BE2C (cell line): ENCODE measurements around the gene WWOX.

ENCODE experiments used
- DNase-seq: peaks from one replicate; pipeline ENCODE4 v3.0.0-alpha.2; 2020
- H3K27me3 ChIP-seq: fragments of 250-450 bp; sonication (Bioruptor Pico); 2 replicates; pipeline ENCODE4 v1.5.1; 2020; ENCODE audit warnings: mild to moderate bottlenecking
- H3K36me3 ChIP-seq: fragments of 250-450 bp; sonication (Bioruptor Pico); 2 replicates; pipeline ENCODE4 v1.5.1; 2020; ENCODE audit warnings: mild to moderate bottlenecking
- H3K4me1 ChIP-seq: fragments of 250-450 bp; sonication (Bioruptor Pico); 2 replicates; pipeline ENCODE4 v1.5.1; 2020
- H3K4me3 ChIP-seq: 2 replicates; pipeline ENCODE4 v1.5.1; 2011; ENCODE audit warnings: low read depth, low read length
- H3K9me3 ChIP-seq: fragments of 250-450 bp; sonication (Bioruptor Pico); 2 replicates; pipeline ENCODE4 v1.5.1; 2020
- TF ChIP-seq, protein P1 (sequence below): IDR thresholded peaks from 2 replicates; pipeline ENCODE4 v1.5.1; 2012; ENCODE audit warnings: mild to moderate bottlenecking, low read depth, low read length

Gene WWOX

DNA sequence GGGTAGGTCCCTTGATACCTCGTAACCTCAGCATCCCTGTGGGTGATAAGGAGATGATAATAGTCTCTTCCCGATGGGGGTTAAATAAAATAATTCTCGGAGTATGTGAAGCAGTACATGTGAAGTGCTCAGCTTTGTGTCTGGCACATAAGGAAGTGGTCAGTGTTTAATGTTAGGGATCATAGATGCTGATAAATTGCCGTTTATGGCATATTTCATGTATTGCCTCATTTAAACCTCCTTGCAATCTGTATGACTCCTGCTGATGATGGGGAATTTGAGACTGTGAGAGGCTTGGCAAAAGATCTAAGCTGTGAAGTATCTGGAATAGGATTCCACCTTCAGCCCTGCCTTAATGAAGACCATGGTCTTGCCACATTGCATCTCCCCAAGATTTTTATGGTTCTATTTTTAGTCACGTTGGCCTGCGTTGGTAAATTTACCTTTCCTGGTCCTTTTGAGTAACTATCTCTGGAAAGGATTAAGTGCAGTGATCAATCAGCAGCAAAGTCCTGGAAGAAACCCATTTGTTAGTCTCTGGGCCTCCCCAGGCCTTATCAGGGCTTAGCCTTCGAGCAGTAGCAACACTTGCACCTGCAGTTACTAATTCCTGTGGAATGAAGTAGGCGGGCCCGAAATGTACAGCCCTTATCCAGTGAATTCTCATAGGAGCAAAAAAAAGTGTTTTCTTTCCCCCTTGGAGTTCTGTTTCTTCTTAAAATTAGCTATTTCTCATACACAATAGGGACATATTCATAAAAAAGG, 144.9 kb downstream of the WWOX start:
- no peak for DNase-seq
- no peaks in the 10 kb centered on the region; the same call in 1 of the 2 replicates for H3K9me3 ChIP-seq
- TF ChIP-seq, protein P1, sequence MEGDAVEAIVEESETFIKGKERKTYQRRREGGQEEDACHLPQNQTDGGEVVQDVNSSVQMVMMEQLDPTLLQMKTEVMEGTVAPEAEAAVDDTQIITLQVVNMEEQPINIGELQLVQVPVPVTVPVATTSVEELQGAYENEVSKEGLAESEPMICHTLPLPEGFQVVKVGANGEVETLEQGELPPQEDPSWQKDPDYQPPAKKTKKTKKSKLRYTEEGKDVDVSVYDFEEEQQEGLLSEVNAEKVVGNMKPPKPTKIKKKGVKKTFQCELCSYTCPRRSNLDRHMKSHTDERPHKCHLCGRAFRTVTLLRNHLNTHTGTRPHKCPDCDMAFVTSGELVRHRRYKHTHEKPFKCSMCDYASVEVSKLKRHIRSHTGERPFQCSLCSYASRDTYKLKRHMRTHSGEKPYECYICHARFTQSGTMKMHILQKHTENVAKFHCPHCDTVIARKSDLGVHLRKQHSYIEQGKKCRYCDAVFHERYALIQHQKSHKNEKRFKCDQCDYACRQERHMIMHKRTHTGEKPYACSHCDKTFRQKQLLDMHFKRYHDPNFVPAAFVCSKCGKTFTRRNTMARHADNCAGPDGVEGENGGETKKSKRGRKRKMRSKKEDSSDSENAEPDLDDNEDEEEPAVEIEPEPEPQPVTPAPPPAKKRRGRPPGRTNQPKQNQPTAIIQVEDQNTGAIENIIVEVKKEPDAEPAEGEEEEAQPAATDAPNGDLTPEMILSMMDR, result no peak
- no peaks in the 10 kb centered on the region for H3K27me3 ChIP-seq
- no peak overlapping the region for H3K4me3 ChIP-seq
- no peaks in the 10 kb centered on the region for H3K36me3 ChIP-seq
- no peaks in the 10 kb centered on the region for H3K4me1 ChIP-seq

DNA sequence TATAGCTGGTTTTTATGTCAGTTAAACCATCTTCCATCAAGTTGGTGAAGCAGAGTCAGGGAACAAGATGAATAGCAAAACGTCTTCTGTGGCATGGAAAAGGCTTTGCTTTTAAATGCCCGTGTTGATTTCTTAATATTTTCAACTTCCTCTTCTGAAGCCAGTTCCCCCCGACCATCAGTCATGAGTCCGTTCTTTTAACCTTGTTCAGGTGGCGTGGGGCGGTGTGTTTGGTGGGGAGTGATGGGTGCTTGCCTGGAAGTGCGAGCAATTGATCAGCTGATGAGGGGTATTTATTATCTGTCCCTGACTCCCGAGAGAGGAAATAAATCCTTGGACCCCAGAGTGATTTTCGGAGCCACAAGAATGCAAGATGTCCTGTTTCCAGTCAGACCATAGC, 147.1 kb downstream of the WWOX start:
- Histone ChIP-seq H3K36me3 (no peaks in the 10 kb centered on the region), H3K4me3 (no peak overlapping the region), H3K27me3 (no peaks in the 10 kb centered on the region), H3K4me1 (no peaks in the 10 kb centered on the region), H3K9me3 (no peaks in the 10 kb centered on the region; the same call in 1 of the 2 replicates)
- DNase-seq, result no peak
- TF ChIP-seq, protein P1, result no peak

DNA sequence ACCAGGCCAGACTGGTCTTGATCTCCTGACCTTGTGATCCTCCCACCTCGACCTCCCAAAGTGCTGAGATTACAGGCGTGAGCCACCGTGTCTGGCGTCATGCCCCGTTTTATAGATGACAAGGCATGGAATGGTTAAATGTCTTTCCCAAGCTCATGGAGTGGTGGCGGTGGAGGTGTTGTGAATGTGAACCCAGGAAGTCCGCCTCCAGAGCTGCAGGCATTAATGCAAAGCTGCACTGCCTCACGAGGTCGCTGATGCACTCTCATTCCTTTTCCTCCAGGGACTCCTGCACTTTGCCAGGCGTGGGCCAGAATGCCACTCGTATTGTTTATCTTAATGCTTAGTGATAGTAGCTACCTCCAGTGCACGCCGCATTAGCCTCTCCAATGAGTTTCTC, 149.6 kb downstream of the WWOX start:
- no peak for DNase-seq

DNA sequence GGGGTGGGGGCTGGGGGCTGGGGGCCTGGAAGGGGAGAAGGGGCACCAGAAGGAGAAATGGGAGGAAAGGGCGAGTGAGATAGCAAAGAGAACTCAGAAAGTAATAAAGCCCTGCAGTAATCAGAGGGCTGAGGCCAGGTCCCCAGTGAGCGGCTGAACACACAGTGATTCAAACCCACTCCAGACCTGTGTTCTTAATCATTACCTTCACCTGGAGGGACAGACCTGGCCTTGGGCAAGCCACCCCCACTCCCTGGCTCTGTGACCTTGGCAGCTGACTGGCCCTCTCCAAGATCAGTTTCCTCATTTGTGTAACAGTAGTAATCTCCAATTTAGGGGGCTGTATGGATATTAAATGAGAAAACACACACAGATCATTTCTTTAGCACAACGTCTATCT, 150.4 kb downstream of the WWOX start:
- Histone ChIP-seq H3K36me3 (no peaks in the 10 kb centered on the region), H3K4me1 (no peaks in the 10 kb centered on the region), H3K4me3 (no peak overlapping the region), H3K9me3 (no peaks in the 10 kb centered on the region), H3K27me3 (no peaks in the 10 kb centered on the region)
- TF ChIP-seq, protein P1, result no peak
- no peak for DNase-seq

More for the DNA sequence above, 149.6 kb downstream of the WWOX start:
- TF ChIP-seq, protein P1, result no peak
- H3K4me3 ChIP-seq, result no peak overlapping the region
- no peaks in the 10 kb centered on the region for H3K4me1 ChIP-seq
- H3K9me3 ChIP-seq, result no peaks in the 10 kb centered on the region
- no peaks in the 10 kb centered on the region for H3K27me3 ChIP-seq
- H3K36me3 ChIP-seq, result no peaks in the 10 kb centered on the region

DNA sequence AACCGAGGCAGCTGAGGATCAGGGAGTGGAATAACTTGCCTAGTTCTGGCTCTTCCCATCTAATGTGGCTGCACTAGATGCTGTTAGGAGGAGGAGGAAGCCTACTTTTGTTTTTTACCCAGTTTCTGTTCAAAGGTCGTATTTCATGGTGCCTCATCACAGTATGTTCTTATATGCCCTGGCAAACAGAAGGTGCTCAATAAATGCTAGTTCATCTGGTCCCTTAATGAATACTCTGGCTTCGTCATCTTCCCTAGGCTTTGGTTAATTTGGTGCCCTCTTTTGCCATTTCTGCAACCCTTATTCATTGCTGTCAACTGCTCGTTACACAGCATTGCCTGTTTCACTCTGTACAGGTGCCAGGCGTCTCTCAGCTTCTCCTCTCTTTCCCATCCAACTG, 151.7 kb downstream of the WWOX start:
- TF ChIP-seq, protein P1, result no peak
- Histone ChIP-seq H3K27me3 (no peaks in the 10 kb centered on the region), H3K9me3 (no peaks in the 10 kb centered on the region), H3K36me3 (no peaks in the 10 kb centered on the region), H3K4me1 (no peaks in the 10 kb centered on the region), H3K4me3 (no peak overlapping the region)
- no peak for DNase-seq

DNA sequence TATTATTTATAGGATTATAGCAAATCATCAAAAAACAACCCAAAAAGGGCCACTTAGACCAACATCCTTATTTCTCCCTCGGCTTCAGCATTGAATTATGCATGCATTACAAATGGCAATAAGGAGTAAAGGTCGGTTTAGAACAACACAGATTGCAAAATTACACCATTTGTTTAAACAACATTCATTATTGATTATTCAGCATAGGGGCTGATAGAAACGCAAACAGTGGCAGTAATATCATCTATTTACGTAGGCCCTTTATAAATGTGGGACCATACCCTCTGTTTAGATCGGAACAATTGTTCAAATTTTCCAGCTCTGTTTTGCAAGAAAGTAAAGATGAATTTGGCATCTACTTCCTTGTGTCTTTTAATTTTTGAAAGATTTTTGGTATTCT, 153.3 kb downstream of the WWOX start:
- TF ChIP-seq, protein P1, result no peak
- DNase-seq, result no peak
- no peaks in the 10 kb centered on the region for H3K27me3 ChIP-seq
- H3K4me3 ChIP-seq, result no peak overlapping the region
- no peaks in the 10 kb centered on the region for H3K36me3 ChIP-seq
- no peaks in the 10 kb centered on the region for H3K4me1 ChIP-seq
- no peaks in the 10 kb centered on the region for H3K9me3 ChIP-seq
